Smooth muscle cell (in vitro differentiated cells): ENCODE measurements around the gene OR6Q1. TPM values are rescaled to one million over a fixed set of nuclear protein-coding genes. Genes with fewer than 3 reads are reported as not detected.

Experiments used
- DNase-seq: peaks from one replicate; lab custom pipeline; 2025; ENCODE audit not compliant: unreplicated experiment; lab: John Stamatoyannopoulos, UW
- H2AFZ ChIP-seq: fragments of 200-600 bp; sonication (generic); 2 replicates; pipeline ENCODE4 v1.6.0; 2016; ENCODE audit warnings: antibody characterized with exemption, low read depth, mild to moderate bottlenecking
- H3F3A ChIP-seq: fragments of 200-600 bp; sonication (generic); 2 replicates; pipeline ENCODE4 v1.6.0; 2017; ENCODE audit warnings: antibody characterized with exemption, low read depth
- H3K27ac ChIP-seq: fragments of 200-600 bp; sonication (generic); 2 replicates; pipeline ENCODE4 v1.5.1; 2016; ENCODE audit warnings: low read depth, mild to moderate bottlenecking
- H3K27me3 ChIP-seq: fragments of 200-600 bp; sonication (generic); 2 replicates; pipeline ENCODE4 v1.6.1; 2016; ENCODE audit warnings: low read depth, mild to moderate bottlenecking
- H3K36me3 ChIP-seq: fragments of 200-600 bp; sonication (generic); 2 replicates; pipeline ENCODE4 v1.5.1; 2016; ENCODE audit warnings: low read depth
- H3K4me1 ChIP-seq: fragments of 200-600 bp; sonication (generic); 2 replicates; pipeline ENCODE4 v1.5.1; 2016; ENCODE audit warnings: low read depth
- H3K4me2 ChIP-seq: fragments of 200-600 bp; sonication (generic); 2 replicates; pipeline ENCODE4 v1.6.0; 2016; ENCODE audit warnings: mild to moderate bottlenecking
- H3K4me3 ChIP-seq: fragments of 200-600 bp; sonication (generic); 2 replicates; pipeline ENCODE4 v1.5.1; 2016; ENCODE audit warnings: mild to moderate bottlenecking
- H3K79me2 ChIP-seq: fragments of 200-600 bp; sonication (generic); 2 replicates; pipeline ENCODE4 v1.6.0; 2016; ENCODE audit warnings: low read depth, mild to moderate bottlenecking
- H3K9ac ChIP-seq: fragments of 200-600 bp; sonication (generic); 2 replicates; pipeline ENCODE4 v1.6.0; 2016; ENCODE audit warnings: low read depth
- H3K9me3 ChIP-seq: fragments of 200-600 bp; sonication (generic); replicated peaks from 2 replicates; pipeline ENCODE4 v1.5.1; 2016; ENCODE audit warnings: low read depth
- H4K20me1 ChIP-seq: fragments of 200-600 bp; sonication (generic); 2 replicates; pipeline ENCODE4 v1.6.0; 2016; ENCODE audit warnings: low read depth
- WGBS: methylation state at CpG from one replicate; pipeline ENCODE4 v1.1.7; 2016; ENCODE audit warnings: low lambda C conversion rate; 5-methylcytosine and 5-hydroxymethylcytosine counted together
- polyA plus RNA-seq: library from polyadenylated mRNA; unstranded; fragments of >200 nt; fragmentation: Nextera tagmentation; extraction: Ambion mirVana; gene quantifications from 2 replicates; pipeline ENCODE4 v1.2.1, GENCODE V29; 2016
- total RNA-seq: library from RNA; depleted of rRNA; stranded (reverse); fragments of >200 nt; gene quantifications from 2 replicates; pipeline ENCODE4 v1.2.3, GENCODE V29; 2014
- TF ChIP-seq, protein P1 (sequence below): fragments of 200-600 bp; sonication (generic); IDR thresholded peaks from 2 replicates; pipeline ENCODE4 v1.5.1; 2017; ENCODE audit warnings: borderline replicate concordance, mild to moderate bottlenecking, antibody characterized with exemption; ENCODE audit not compliant: insufficient read depth, poor library complexity, severe bottlenecking

Gene OR6Q1
- total and polyA plus RNA-seq, 2 experiments from 2014 or later = not detected

DNA sequence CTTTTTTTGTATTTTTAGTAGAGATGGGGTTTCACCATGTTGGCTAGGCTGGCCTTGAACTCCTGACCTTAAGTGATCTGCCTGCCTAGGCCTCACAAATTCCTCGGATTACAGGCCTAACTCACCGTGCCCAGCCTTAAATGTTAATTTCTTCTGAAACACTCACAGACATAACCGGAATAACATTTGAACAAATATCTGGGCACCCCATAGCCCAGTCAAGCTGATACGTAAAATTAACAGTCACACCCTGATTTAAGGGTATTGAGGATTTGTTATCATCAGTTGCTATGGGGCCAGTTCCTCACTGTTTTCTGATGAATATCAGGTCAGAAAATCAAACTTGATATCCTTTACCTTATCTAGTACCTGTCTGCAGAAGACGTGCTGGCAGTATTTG, 30.1 kb upstream of the OR6Q1 start:
- Histone ChIP-seq H3K4me2 (no peak overlapping the region), H3K4me3 (no peak overlapping the region), H3F3A (no peaks in the 10 kb centered on the region), H2AFZ (no peak overlapping the region), H3K27me3 (no peaks in the 10 kb centered on the region), H3K36me3 (no peaks in the 10 kb centered on the region), H3K9me3 (no peaks in the 10 kb centered on the region), H3K4me1 (no peaks in the 10 kb centered on the region), H3K9ac (no peak overlapping the region), H3K79me2 (no peaks in the 10 kb centered on the region), H4K20me1 (no peaks in the 10 kb centered on the region), H3K27ac (no peak overlapping the region)
- WGBS = 73% methylated on average over 5 of the region's 5 CpGs
- TF ChIP-seq, protein P1, sequence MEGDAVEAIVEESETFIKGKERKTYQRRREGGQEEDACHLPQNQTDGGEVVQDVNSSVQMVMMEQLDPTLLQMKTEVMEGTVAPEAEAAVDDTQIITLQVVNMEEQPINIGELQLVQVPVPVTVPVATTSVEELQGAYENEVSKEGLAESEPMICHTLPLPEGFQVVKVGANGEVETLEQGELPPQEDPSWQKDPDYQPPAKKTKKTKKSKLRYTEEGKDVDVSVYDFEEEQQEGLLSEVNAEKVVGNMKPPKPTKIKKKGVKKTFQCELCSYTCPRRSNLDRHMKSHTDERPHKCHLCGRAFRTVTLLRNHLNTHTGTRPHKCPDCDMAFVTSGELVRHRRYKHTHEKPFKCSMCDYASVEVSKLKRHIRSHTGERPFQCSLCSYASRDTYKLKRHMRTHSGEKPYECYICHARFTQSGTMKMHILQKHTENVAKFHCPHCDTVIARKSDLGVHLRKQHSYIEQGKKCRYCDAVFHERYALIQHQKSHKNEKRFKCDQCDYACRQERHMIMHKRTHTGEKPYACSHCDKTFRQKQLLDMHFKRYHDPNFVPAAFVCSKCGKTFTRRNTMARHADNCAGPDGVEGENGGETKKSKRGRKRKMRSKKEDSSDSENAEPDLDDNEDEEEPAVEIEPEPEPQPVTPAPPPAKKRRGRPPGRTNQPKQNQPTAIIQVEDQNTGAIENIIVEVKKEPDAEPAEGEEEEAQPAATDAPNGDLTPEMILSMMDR = no peak
- no peak for DNase-seq

DNA sequence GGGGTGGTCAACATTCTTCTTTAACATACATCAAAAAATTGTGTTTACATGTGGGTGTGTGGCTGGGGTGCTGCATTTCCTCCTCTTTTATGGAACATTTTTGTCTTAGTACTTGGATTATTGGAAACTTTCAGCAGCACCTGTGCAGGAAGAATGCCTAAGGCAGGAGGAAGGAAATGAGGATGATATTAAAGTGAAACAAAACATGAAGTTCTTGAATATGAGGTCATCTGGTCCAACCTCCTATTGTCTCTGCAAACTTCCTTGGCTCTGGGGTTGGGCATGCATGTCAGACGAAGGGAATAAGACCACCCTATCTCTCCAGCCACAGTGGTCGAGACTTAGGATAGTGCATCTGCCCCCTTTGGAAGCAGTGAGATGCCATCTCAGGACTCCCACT, 27.7 kb upstream of the OR6Q1 start:
- Histone ChIP-seq H3F3A (no peaks in the 10 kb centered on the region), H2AFZ (no peak overlapping the region), H3K9ac (no peak overlapping the region), H3K4me1 (no peaks in the 10 kb centered on the region), H3K9me3 (no peaks in the 10 kb centered on the region), H3K36me3 (no peaks in the 10 kb centered on the region), H3K79me2 (no peaks in the 10 kb centered on the region), H3K27ac (no peak overlapping the region), H3K27me3 (no peaks in the 10 kb centered on the region), H4K20me1 (no peaks in the 10 kb centered on the region), H3K4me3 (no peak overlapping the region), H3K4me2 (no peak overlapping the region)
- 75% methylated on average over 2 of the region's 2 CpGs for WGBS
- TF ChIP-seq, protein P1 = no peak
- DNase-seq = no peak

DNA sequence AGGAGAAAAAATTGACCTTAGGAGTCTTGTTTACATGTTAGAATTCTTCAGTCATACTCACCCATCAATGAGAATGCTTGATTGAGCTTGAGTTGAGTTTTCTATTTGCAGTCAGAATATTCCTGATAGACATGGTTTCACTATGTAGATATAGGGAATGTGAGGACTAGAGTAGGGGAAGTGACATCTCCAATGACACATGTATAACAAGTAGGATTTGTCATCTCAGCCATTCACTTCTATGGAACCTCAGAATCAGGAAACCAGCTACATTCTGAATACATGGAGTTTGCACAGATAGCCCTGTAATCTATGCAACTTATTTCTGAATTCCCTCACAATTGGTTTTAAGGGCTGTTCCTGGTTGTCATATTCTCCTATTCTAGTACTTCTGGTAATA, 27.2 kb upstream of the OR6Q1 start:
- Histone ChIP-seq H3K4me3 (no peak overlapping the region), H3K36me3 (no peaks in the 10 kb centered on the region), H3K9me3 (no peaks in the 10 kb centered on the region), H3F3A (no peaks in the 10 kb centered on the region), H3K4me2 (no peak overlapping the region), H3K27me3 (no peaks in the 10 kb centered on the region), H4K20me1 (no peaks in the 10 kb centered on the region), H3K79me2 (no peaks in the 10 kb centered on the region), H3K4me1 (no peaks in the 10 kb centered on the region), H3K27ac (no peak overlapping the region), H2AFZ (no peak overlapping the region), H3K9ac (no peak overlapping the region)
- DNase-seq = no peak
- TF ChIP-seq, protein P1 = no peak

DNA sequence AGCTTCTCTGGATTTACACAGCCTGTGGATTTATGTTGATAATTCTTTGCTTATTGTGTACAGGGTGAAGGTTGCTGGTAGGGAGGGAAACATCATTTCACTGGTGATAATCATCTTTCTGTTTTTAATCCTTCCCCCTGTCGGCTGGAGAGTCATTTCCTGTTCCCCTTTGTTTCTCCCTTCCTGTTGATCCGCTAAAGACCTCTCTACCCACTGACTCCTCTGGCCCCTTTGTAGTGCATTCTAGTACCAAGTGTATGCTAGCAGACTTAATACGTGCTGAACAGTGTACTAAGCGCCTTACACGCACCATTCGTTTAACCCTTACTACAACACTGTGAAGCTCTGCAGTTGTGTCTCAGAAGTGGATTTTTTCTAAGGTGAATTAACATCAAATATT, 26.1 kb upstream of the OR6Q1 start:
- no peak overlapping the region for H3K27ac ChIP-seq
- H3K36me3 ChIP-seq = no peaks in the 10 kb centered on the region
- H3K9me3 ChIP-seq = no peaks in the 10 kb centered on the region
- WGBS = 65% methylated on average over 6 of the region's 6 CpGs
- no peak overlapping the region for H3K9ac ChIP-seq
- H2AFZ ChIP-seq = no peak overlapping the region
- no peaks in the 10 kb centered on the region for H3K4me1 ChIP-seq
- H3K27me3 ChIP-seq = no peaks in the 10 kb centered on the region
- no peaks in the 10 kb centered on the region for H3F3A ChIP-seq
- no peak overlapping the region for H3K4me2 ChIP-seq
- TF ChIP-seq, protein P1 = no peak
- no peak overlapping the region for H3K4me3 ChIP-seq
- DNase-seq = no peak
- H3K79me2 ChIP-seq = no peaks in the 10 kb centered on the region
- no peaks in the 10 kb centered on the region for H4K20me1 ChIP-seq
